SJCRH30 (cell line): ENCODE data around the gene SUSD5. TPM values are rescaled to one million over a fixed set of nuclear protein-coding genes. Genes with fewer than 3 reads are reported as not detected.
A peak's percentile ranks its signal among the peaks of the same experiment; 100 is the strongest.

Experiments
- DNase-seq, 2 experiments: peaks; one replicate each; pipeline ENCODE4 v3.0.0-alpha.2; 2015 to 2020
- H3K27ac ChIP-seq: fragments of 250-450 bp; sonication (Bioruptor Pico); 2 replicates; pipeline ENCODE4 v1.5.1; 2020; ENCODE audit warnings: mild to moderate bottlenecking, moderate library complexity
- H3K27me3 ChIP-seq: fragments of 250-450 bp; sonication (Bioruptor Pico); 2 replicates; pipeline ENCODE4 v1.5.1; 2020; ENCODE audit warnings: mild to moderate bottlenecking, moderate library complexity
- H3K36me3 ChIP-seq: fragments of 250-450 bp; sonication (Bioruptor Pico); 2 replicates; pipeline ENCODE4 v1.5.1; 2020; ENCODE audit warnings: mild to moderate bottlenecking, moderate library complexity
- H3K4me1 ChIP-seq: fragments of 250-450 bp; sonication (Bioruptor Pico); 2 replicates; pipeline ENCODE4 v1.5.1; 2020; ENCODE audit warnings: mild to moderate bottlenecking, moderate library complexity
- H3K4me3 ChIP-seq: fragments of 250-450 bp; sonication (Bioruptor Pico); 2 replicates; pipeline ENCODE4 v1.5.1; 2020; ENCODE audit warnings: mild to moderate bottlenecking, moderate library complexity
- H3K9me3 ChIP-seq: fragments of 250-450 bp; sonication (Bioruptor Pico); replicated peaks from 2 replicates; pipeline ENCODE4 v1.5.1; 2020; ENCODE audit warnings: mild to moderate bottlenecking, moderate library complexity
- total RNA-seq: library from RNA; depleted of rRNA; stranded (reverse); fragments of >200 nt; shearing (Covaris generic); gene quantifications from 2 replicates; pipeline ENCODE4 v1.2.3, GENCODE V29; 2014; rRNA removed

SUSD5 gene
- 14.8 and 15.6 TPM in 2 replicates for total RNA-seq

DNA sequence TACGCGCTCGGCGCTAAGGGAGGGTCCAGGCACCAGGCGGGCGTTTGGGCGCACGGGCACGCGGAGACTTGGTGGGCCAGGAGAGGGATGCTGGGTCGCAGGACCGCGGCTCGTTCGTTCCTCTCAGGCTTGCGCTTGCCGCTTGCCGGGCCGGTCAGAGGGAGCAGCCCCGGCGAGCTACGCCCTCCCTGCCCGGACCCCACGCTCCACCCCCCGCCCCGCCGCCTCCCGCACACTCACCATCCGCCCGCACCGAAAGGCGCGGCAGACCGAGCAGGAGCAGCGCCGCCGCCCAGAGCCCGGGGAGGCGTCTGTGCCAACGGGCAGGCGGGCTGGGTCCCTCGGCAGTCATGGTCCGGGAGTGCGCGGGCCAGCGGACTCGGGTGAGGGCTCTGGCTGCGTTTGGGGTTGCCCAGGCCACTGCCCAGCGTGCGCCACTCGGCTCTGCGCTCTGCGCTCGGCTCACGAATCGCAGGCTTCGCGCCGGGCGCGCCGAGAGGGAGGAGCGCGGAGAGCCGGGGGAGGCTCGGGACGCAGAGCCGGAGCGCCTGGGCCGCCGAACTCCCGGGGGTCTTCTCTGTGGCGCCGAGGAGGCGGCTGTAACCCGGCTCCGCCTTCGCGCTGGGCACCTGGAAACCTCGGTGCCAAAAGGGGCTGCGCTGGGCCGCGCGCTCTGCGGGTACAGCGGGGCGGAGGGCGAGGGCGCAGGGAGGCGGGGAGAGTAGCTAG is at the start of gene SUSD5:
Gene SUSD5 (minus strand): TSS at position 365 of the 729 bp plus-strand sequence. CDS start 13 bp downstream, at position 352.
- peak within 1 kb of the TSS; percentile 57 for H3K27ac ChIP-seq
- H3K36me3 ChIP-seq = no peaks in the 10 kb centered on the region
- peak; percentile 64 to 67 for DNase-seq
- peak within 1 kb of the TSS; percentile 83 for H3K4me3 ChIP-seq
- H3K4me1 ChIP-seq = no peaks in the 10 kb centered on the region; the same call in 1 of the 2 replicates
- no peaks in the 10 kb centered on the region for H3K9me3 ChIP-seq
- no peaks in the 10 kb centered on the region for H3K27me3 ChIP-seq

DNA sequence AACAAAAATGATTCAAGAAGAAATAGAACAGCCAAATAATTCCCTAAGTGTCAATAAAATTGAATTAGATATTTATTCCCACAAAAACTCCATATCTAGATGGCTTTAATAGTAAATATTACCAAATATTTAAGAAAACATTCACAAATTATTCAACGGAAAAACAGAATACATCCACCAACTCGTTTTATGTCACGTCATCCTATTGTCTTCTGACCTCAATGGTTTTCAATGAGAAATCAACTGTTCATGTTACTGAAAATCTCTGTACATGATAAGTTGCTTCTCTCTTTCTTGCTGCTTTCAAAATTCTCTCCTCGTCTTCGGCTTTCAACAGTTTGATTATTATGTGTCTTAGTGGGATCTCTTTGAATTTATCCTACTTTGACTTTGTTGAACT is 41.5 kb upstream of the SUSD5 start:
- H3K36me3 ChIP-seq = no peaks in the 10 kb centered on the region
- no peaks in the 10 kb centered on the region for H3K27me3 ChIP-seq
- no peak overlapping the region for H3K27ac ChIP-seq
- no peak for DNase-seq
- no peaks in the 10 kb centered on the region for H3K4me1 ChIP-seq
- no peaks in the 10 kb centered on the region for H3K9me3 ChIP-seq
- no peak overlapping the region for H3K4me3 ChIP-seq

DNA sequence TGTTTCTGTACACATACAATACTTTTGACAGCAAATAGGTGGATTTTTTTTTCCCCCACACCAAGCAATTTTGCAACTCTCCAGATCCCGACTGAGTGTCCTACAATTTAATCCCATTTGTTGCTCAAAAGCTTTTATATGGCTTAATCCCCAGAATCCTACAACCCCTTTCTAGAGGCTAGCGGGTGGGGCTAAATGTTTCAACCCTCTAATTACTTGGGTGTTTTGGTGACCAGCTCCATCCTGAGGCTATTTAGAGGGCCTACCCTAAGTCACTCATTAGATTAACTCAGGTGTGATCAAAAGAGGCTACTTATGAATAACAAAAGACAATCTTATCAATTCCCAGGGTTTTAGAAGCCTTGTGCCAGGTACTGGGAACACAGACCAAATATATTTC is 37.6 kb upstream of the SUSD5 start:
- Histone ChIP-seq H3K4me3 (no peak overlapping the region), H3K9me3 (no peaks in the 10 kb centered on the region), H3K27ac (no peak overlapping the region), H3K27me3 (no peaks in the 10 kb centered on the region), H3K36me3 (no peaks in the 10 kb centered on the region), H3K4me1 (no peaks in the 10 kb centered on the region)
- DNase-seq = no peak

GRCh38 chr3:33250712-33251111 is 32.1 kb upstream of the SUSD5 start:
- no peak overlapping the region for H3K27ac ChIP-seq
- no peaks in the 10 kb centered on the region for H3K27me3 ChIP-seq
- no peaks in the 10 kb centered on the region for H3K9me3 ChIP-seq
- H3K4me1 ChIP-seq = no peaks in the 10 kb centered on the region
- H3K36me3 ChIP-seq = no peaks in the 10 kb centered on the region
- DNase-seq = no peak
- no peak overlapping the region for H3K4me3 ChIP-seq

DNA sequence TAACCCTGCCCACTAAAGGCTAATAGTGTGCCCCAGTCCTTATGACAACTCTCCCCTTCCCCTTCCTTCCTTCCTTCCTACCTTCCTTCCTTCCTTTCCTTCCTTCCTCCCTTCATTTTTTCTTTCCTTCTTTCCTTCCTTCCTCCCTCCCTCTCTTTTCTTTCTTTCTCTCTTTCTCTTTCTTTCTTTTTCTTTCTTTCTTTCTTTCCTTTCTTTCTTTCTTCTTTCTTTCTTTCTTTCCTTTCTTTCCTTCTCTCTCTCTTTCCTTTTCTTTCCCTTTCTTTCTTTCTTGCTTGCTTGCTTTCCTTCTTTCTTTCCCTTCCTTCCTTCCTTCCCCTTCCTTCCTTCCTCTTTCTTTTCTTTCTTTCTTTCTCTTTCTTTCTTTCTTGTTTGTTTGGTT is 28.2 kb upstream of the SUSD5 start:
- H3K4me3 ChIP-seq = no peak overlapping the region
- H3K9me3 ChIP-seq = no peaks in the 10 kb centered on the region
- H3K36me3 ChIP-seq = no peaks in the 10 kb centered on the region
- no peak overlapping the region for H3K27ac ChIP-seq
- DNase-seq = no peak
- no peaks in the 10 kb centered on the region for H3K27me3 ChIP-seq
- no peaks in the 10 kb centered on the region for H3K4me1 ChIP-seq

- Histone ChIP-seq H3K27ac (no peak overlapping the region), H3K27me3 (no peaks in the 10 kb centered on the region), H3K4me1 (no peaks in the 10 kb centered on the region), H3K36me3 (no peaks in the 10 kb centered on the region), H3K4me3 (no peak overlapping the region), H3K9me3 (no peaks in the 10 kb centered on the region)
- DNase-seq = no peak
Observed at GRCh38 chr3:33240261-33240660, 21.7 kb upstream of the SUSD5 start.

DNA sequence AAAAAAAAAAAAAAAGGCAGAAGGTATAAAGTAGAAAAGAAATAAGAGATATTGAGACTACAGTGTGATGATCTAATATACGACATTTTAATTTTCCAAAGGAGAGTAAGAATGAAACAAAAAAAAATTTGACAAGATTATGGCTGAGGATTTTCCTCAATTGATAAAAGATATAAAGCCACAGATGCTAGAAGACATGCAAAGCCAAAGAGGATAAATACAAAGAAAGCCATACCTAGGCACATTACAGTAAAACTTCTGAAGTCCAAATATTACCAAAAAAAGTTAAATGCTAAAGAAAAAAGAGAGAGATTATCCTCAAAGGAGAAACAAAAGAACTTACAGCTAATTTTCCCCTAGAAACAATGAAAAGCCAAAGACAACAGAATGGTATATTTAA is 20.3 kb upstream of the SUSD5 start:
- Histone ChIP-seq H3K4me3 (no peak overlapping the region), H3K36me3 (no peaks in the 10 kb centered on the region), H3K4me1 (no peaks in the 10 kb centered on the region), H3K27me3 (no peaks in the 10 kb centered on the region), H3K9me3 (no peaks in the 10 kb centered on the region), H3K27ac (no peak overlapping the region)
- DNase-seq = no peak

GRCh38 chr3:33237439-33237838 is 18.8 kb upstream of the SUSD5 start:
- H3K36me3 ChIP-seq = no peaks in the 10 kb centered on the region
- DNase-seq = no peak
- no peaks in the 10 kb centered on the region for H3K4me1 ChIP-seq
- H3K27me3 ChIP-seq = no peaks in the 10 kb centered on the region
- no peaks in the 10 kb centered on the region for H3K9me3 ChIP-seq
- H3K4me3 ChIP-seq = no peak overlapping the region
- no peak overlapping the region for H3K27ac ChIP-seq

DNA sequence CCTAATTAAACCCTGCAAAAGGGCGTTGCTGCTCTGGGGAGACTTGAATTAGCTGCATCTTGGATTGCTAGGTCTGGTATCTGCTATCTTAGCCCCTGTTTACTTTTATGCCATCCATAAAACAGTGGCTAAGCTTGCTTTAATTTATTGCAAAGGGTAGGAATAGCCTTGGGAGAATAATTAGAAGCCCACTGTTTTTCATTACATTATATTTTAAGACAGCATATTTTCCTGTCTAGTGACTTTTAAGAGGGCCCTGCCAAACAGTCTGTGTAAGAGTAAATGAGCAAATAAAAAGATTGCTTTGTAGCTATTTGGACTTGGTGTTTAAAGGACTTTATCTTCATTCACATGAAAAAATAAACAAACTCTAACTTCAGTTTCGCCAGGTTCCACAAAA is 17.4 kb upstream of the SUSD5 start:
- Histone ChIP-seq H3K9me3 (no peaks in the 10 kb centered on the region), H3K4me3 (no peak overlapping the region), H3K27me3 (no peaks in the 10 kb centered on the region), H3K27ac (no peak overlapping the region), H3K36me3 (no peaks in the 10 kb centered on the region), H3K4me1 (no peaks in the 10 kb centered on the region; the same call in 1 of the 2 replicates)
- no peak for DNase-seq

DNA sequence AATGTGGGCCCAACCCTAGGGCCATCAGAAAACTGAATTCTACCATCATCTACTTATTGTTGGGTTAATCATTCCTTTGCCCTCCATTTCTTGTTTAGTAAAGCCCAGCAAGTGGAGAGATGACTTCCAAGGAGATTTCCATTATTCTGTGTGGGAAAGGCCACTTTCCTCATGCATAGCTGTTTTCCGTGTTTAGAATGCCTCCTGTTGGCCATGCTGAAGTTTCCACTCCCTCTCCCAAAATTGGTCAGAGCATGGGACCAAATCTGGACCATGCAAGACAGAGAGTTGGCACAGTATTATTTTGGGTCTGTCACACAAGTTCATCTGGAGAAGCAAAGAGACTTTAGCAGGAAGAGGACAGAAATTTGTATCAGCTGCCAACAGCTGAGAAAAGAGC is 15.3 kb upstream of the SUSD5 start:
- Histone ChIP-seq H3K9me3 (no peaks in the 10 kb centered on the region), H3K27ac (no peak overlapping the region), H3K4me1 (no peaks in the 10 kb centered on the region; the same call in 1 of the 2 replicates), H3K4me3 (no peak overlapping the region), H3K36me3 (no peaks in the 10 kb centered on the region), H3K27me3 (no peaks in the 10 kb centered on the region)
- DNase-seq = no peak

GRCh38 chr3:33231756-33232465 is 13.3 kb upstream of the SUSD5 start:
- no peaks in the 10 kb centered on the region; the same call in 1 of the 2 replicates for H3K4me1 ChIP-seq
- DNase-seq = peak; percentile 11 to 42
- H3K9me3 ChIP-seq = no peaks in the 10 kb centered on the region
- H3K27me3 ChIP-seq = no peaks in the 10 kb centered on the region
- no peaks in the 10 kb centered on the region for H3K36me3 ChIP-seq
- no peak overlapping the region for H3K27ac ChIP-seq
- H3K4me3 ChIP-seq = no peak overlapping the region

GRCh38 chr3:33229947-33230346 is 11.3 kb upstream of the SUSD5 start:
- H3K36me3 ChIP-seq = no peaks in the 10 kb centered on the region
- H3K27me3 ChIP-seq = no peaks in the 10 kb centered on the region
- no peak for DNase-seq
- no peak overlapping the region for H3K27ac ChIP-seq
- no peaks in the 10 kb centered on the region; the same call in 1 of the 2 replicates for H3K4me1 ChIP-seq
- H3K9me3 ChIP-seq = no peaks in the 10 kb centered on the region
- H3K4me3 ChIP-seq = no peak overlapping the region

DNA sequence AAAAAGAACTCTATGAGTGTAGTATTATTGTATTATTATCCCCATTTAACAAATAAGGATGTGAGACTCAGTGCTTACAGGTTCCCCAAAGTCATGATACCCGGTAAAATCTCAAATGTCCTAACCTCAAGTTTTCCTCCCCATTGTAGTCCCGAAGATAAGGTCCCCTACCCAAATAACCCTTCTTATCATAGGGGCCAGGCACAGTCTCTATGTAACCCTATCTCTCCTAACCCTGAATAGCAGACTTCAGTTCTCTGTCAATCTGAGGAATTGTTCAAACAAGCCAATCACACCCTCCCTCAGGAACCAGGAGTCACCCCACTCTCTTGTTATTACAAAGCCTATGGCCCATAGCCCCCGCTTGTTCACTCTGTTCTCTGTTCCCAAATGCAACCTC is 10.5 kb upstream of the SUSD5 start:
- Histone ChIP-seq H3K36me3 (no peaks in the 10 kb centered on the region), H3K4me1 (no peaks in the 10 kb centered on the region; the same call in 1 of the 2 replicates), H3K9me3 (no peaks in the 10 kb centered on the region), H3K27me3 (no peaks in the 10 kb centered on the region), H3K4me3 (no peak overlapping the region), H3K27ac (no peak overlapping the region)
- no peak for DNase-seq

GRCh38 chr3:33221241-33221640 is 2.6 kb upstream of the SUSD5 start:
- no peak overlapping the region for H3K4me3 ChIP-seq
- H3K36me3 ChIP-seq = no peaks in the 10 kb centered on the region
- H3K9me3 ChIP-seq = no peaks in the 10 kb centered on the region
- no peaks in the 10 kb centered on the region; the same call in 1 of the 2 replicates for H3K4me1 ChIP-seq
- H3K27me3 ChIP-seq = no peaks in the 10 kb centered on the region
- DNase-seq = no peak
- H3K27ac ChIP-seq = no peak overlapping the region

- Histone ChIP-seq H3K27me3 (no peaks in the 10 kb centered on the region), H3K9me3 (no peaks in the 10 kb centered on the region), H3K4me3 (peak overlapping the region; percentile 83), H3K27ac (peak overlapping the region; percentile 57), H3K4me1 (no peaks in the 10 kb centered on the region; the same call in 1 of the 2 replicates), H3K36me3 (no peaks in the 10 kb centered on the region)
- DNase-seq = no peak
Observed at GRCh38 chr3:33219175-33219487, 521 bp upstream of the SUSD5 start.
